ENCODE data around the gene CYGB. TPM values are rescaled to one million over a fixed set of nuclear protein-coding genes. Genes with fewer than 3 reads are reported as not detected.
"Not testable (repeated sequence)": the region's sequence is repeated elsewhere in the genome, so short reads cannot be mapped to it uniquely, and the experiment has no call there.

Gene CYGB
- total RNA-seq, 1 experiment from 2014 or later: not detected

- Histone ChIP-seq H3K36me3 (ENCODE audit: insufficient read depth, low read length) (no peaks in the 10 kb centered on the region), H3K79me2 (ENCODE audit: low read length) (no peaks in the 10 kb centered on the region), H3K4me1 (ENCODE audit: low read length) (peaks cover 26% of the 10 kb centered on the region), H3K4me3 (ENCODE audit: low read length) (peak overlapping the region; percentile 67), H3K9me2 (replicated peaks; ENCODE audit: insufficient read depth, low read length) (no peaks in the 10 kb centered on the region), H3K9ac (ENCODE audit: low read length) (peak overlapping the region; percentile 77), H3K27me3 (ENCODE audit: low read length) (no peaks in the 10 kb centered on the region), H2AFZ (ENCODE audit: low read length) (peak overlapping the region; percentile 93), H4K20me1 (ENCODE audit: insufficient read depth, low read depth, low read length) (no peaks in the 10 kb centered on the region), H3K4me2 (ENCODE audit: low read depth, low read length, poor library complexity, severe bottlenecking) (peak overlapping the region; percentile 78), H3K27ac (ENCODE audit: low read length) (peak overlapping the region; percentile 65), H3K9me3 (ENCODE audit: low read length) (no peaks in the 10 kb centered on the region)
- DNase-seq: peak; percentile 75
Measured at GRCh38 chr17:76528528-76529223, 8.8 kb downstream of the CYGB start.

DNA sequence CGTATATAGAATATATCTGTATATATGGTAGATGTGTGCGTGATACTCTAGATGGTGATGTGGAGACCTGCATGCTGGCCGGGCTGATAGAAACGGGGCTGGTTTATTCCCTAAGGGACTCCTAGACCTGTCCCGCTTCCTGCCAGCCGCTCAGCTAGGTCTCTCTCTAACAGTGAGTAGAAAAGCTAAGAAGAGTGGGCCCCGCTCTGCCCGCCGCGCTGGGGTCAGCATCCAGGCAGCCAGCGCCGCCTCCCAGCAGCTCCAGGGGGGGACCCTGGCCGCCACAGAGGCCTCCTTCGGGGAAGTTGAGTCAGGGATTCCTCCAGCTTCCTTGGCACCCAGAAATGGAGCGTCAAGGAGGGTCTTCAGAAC, 9.4 kb downstream of the CYGB start:
- peak; percentile 86 for DNase-seq
- Histone ChIP-seq H3K9me2 (replicated peaks; ENCODE audit: insufficient read depth, low read length) (no peaks in the 10 kb centered on the region), H3K36me3 (ENCODE audit: insufficient read depth, low read length) (no peaks in the 10 kb centered on the region), H4K20me1 (ENCODE audit: insufficient read depth, low read depth, low read length) (no peaks in the 10 kb centered on the region), H3K4me2 (ENCODE audit: low read depth, low read length, poor library complexity, severe bottlenecking) (peak overlapping the region; percentile 78), H3K9ac (ENCODE audit: low read length) (peak overlapping the region; percentile 77), H3K4me1 (ENCODE audit: low read length) (peaks cover 29% of the 10 kb centered on the region), H3K9me3 (ENCODE audit: low read length) (no peaks in the 10 kb centered on the region), H3K4me3 (ENCODE audit: low read length) (peak overlapping the region; percentile 67), H3K79me2 (ENCODE audit: low read length) (no peaks in the 10 kb centered on the region), H3K27ac (ENCODE audit: low read length) (peak overlapping the region; percentile 65), H2AFZ (ENCODE audit: low read length) (peak overlapping the region; percentile 93; the same call in 1 of the 2 replicates), H3K27me3 (ENCODE audit: low read length) (no peaks in the 10 kb centered on the region)

DNA sequence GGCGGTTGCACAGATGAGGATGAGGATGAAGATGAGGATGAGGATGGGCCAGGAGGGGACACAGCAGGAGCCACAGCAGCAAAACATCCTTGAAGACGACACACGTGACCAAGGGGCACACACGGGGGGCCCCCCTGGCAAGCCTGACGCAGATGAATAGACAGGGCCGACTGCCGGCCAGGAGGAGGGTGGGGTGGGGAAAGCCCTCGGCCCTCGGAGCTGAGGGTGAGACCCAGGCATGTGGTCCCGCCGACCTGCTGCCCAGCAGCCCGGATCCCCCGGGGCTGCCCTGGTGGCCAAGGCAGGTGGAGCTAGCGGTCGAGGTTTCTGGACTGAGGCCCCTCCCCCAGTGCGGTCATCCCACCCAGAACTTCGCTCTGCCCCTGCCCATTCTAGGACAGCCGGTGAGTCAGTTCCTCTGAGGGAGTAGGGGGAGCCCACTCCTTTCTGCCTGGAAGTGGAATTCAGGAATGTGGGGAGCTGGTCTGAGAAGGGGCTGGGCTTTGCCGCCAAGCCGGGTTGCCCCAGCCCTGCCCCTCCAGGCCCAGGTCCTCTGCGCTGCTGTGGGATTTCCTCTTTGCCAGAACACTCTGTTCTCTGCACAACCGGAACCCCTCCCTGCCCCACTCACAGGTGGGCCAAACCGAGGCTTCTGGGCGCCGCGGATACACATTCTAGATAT, 9.9 kb downstream of the CYGB start:
- peak overlapping the region; percentile 67 for H3K4me3 ChIP-seq (ENCODE audit: low read length)
- H2AFZ ChIP-seq (ENCODE audit: low read length): peak overlapping the region; percentile 97
- no peaks in the 10 kb centered on the region for H3K9me3 ChIP-seq (ENCODE audit: low read length)
- peak; percentile 50 for DNase-seq
- H3K27me3 ChIP-seq (ENCODE audit: low read length): no peaks in the 10 kb centered on the region
- no peaks in the 10 kb centered on the region for H4K20me1 ChIP-seq (ENCODE audit: insufficient read depth, low read depth, low read length)
- H3K4me2 ChIP-seq (ENCODE audit: low read depth, low read length, poor library complexity, severe bottlenecking): peak overlapping the region; percentile 78
- no peaks in the 10 kb centered on the region for H3K79me2 ChIP-seq (ENCODE audit: low read length)
- H3K36me3 ChIP-seq (ENCODE audit: insufficient read depth, low read length): no peaks in the 10 kb centered on the region
- H3K9ac ChIP-seq (ENCODE audit: low read length): peak overlapping the region; percentile 64
- peaks cover 29% of the 10 kb centered on the region for H3K4me1 ChIP-seq (ENCODE audit: low read length)
- H3K9me2 ChIP-seq (replicated peaks; ENCODE audit: insufficient read depth, low read length): no peaks in the 10 kb centered on the region
- H3K27ac ChIP-seq (ENCODE audit: low read length): no peak overlapping the region

GRCh38 chr17:76527016-76527415, 10.5 kb downstream of the CYGB start:
- H3K9ac ChIP-seq (ENCODE audit: low read length): peak overlapping the region; percentile 64; the same call in 1 of the 2 replicates
- not testable (repeated sequence) for H3K36me3 ChIP-seq (ENCODE audit: insufficient read depth, low read length); H4K20me1 ChIP-seq (ENCODE audit: insufficient read depth, low read depth, low read length); H3K79me2 ChIP-seq (ENCODE audit: low read length); H2AFZ ChIP-seq (ENCODE audit: low read length); H3K27ac ChIP-seq (ENCODE audit: low read length); H3K4me3 ChIP-seq (ENCODE audit: low read length); H3K9me3 ChIP-seq (ENCODE audit: low read length); H3K27me3 ChIP-seq (ENCODE audit: low read length); DNase-seq; H3K9me2 ChIP-seq (replicated peaks; ENCODE audit: insufficient read depth, low read length)
- peaks cover 29% of the 10 kb centered on the region for H3K4me1 ChIP-seq (ENCODE audit: low read length)
- peak overlapping the region; percentile 78 for H3K4me2 ChIP-seq (ENCODE audit: low read depth, low read length, poor library complexity, severe bottlenecking)

GRCh38 chr17:76525513-76525833, 12.0 kb downstream of the CYGB start:
- H3K27ac ChIP-seq (ENCODE audit: low read length); H3K9me3 ChIP-seq (ENCODE audit: low read length); H3K4me3 ChIP-seq (ENCODE audit: low read length); H3K9ac ChIP-seq (ENCODE audit: low read length); H4K20me1 ChIP-seq (ENCODE audit: insufficient read depth, low read depth, low read length); H2AFZ ChIP-seq (ENCODE audit: low read length); H3K36me3 ChIP-seq (ENCODE audit: insufficient read depth, low read length); H3K9me2 ChIP-seq (replicated peaks; ENCODE audit: insufficient read depth, low read length); H3K79me2 ChIP-seq (ENCODE audit: low read length); H3K27me3 ChIP-seq (ENCODE audit: low read length); DNase-seq; H3K4me2 ChIP-seq (ENCODE audit: low read depth, low read length, poor library complexity, severe bottlenecking): not testable (repeated sequence)
- peaks cover 29% of the 10 kb centered on the region for H3K4me1 ChIP-seq (ENCODE audit: low read length)

DNA sequence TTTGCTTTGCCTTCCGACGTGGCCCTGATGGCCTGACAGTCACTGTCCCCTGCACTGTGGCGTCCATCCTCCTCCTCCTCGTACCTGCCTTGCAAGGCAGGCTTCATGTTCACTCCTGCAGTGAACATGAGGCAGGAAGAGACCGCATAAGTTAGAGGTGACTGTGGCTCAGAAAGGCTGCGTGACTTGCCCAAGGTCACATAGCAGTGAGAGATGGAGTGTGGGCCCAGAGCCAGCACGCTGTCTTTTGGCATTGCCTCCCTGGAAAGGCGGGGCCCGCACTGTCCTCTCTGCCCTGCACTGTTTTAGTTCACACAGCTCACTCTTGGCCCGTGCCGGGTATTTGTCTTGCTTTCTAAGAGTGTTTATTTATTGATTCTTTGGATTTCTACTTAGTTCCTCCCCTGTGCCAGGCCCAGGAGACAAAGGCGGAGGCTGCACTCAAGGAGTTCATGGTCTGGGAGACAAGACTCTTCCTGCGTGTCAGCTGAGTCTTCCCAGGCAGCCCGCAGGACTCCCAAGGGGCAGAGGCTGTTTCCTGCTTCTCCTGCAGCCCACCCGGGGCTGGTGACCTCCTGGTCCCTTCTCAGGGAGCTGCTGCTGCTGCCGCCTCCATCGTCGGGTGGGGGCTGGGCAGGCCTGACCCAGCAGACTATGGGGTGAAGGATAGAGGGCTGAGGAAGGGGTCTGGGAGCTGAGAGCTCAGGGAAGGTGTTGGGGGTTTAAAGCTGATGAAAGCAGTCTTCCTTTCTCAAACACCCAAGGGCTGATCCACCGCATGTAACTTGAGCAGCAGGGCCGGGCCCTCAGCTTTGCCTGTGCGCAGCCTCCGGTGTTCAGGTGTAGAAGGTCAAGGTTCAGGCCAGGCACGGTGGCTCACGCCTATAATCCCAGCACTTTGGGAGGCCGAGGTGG, 12.7 kb downstream of the CYGB start:
- Histone ChIP-seq H3K79me2 (ENCODE audit: low read length) (no peaks in the 10 kb centered on the region), H3K4me1 (ENCODE audit: low read length) (peaks cover 29% of the 10 kb centered on the region), H3K9ac (ENCODE audit: low read length) (no peak overlapping the region), H4K20me1 (ENCODE audit: insufficient read depth, low read depth, low read length) (no peaks in the 10 kb centered on the region), H3K9me2 (replicated peaks; ENCODE audit: insufficient read depth, low read length) (no peaks in the 10 kb centered on the region), H2AFZ (ENCODE audit: low read length) (no peak overlapping the region), H3K4me2 (ENCODE audit: low read depth, low read length, poor library complexity, severe bottlenecking) (no peak overlapping the region), H3K36me3 (ENCODE audit: insufficient read depth, low read length) (no peaks in the 10 kb centered on the region), H3K27ac (ENCODE audit: low read length) (no peak overlapping the region), H3K9me3 (ENCODE audit: low read length) (no peaks in the 10 kb centered on the region), H3K4me3 (ENCODE audit: low read length) (no peak overlapping the region), H3K27me3 (ENCODE audit: low read length) (no peaks in the 10 kb centered on the region)
- DNase-seq: no peak

GRCh38 chr17:76523084-76524037, 14.1 kb downstream of the CYGB start:
- Histone ChIP-seq H3K9ac (ENCODE audit: low read length) (0 out of 2 replicates have a peak overlapping the region, but pooled peaks have one; percentile 15), H3K79me2 (ENCODE audit: low read length) (no peaks in the 10 kb centered on the region), H3K36me3 (ENCODE audit: insufficient read depth, low read length) (no peaks in the 10 kb centered on the region), H3K4me1 (ENCODE audit: low read length) (peaks cover 14% of the 10 kb centered on the region), H4K20me1 (ENCODE audit: insufficient read depth, low read depth, low read length) (no peaks in the 10 kb centered on the region), H3K9me2 (replicated peaks; ENCODE audit: insufficient read depth, low read length) (no peaks in the 10 kb centered on the region), H3K27ac (ENCODE audit: low read length) (no peak overlapping the region), H3K27me3 (ENCODE audit: low read length) (no peaks in the 10 kb centered on the region), H2AFZ (ENCODE audit: low read length) (no peak overlapping the region), H3K4me2 (ENCODE audit: low read depth, low read length, poor library complexity, severe bottlenecking) (no peak overlapping the region), H3K4me3 (ENCODE audit: low read length) (no peak overlapping the region), H3K9me3 (ENCODE audit: low read length) (no peaks in the 10 kb centered on the region)
- peak; percentile 89 for DNase-seq

Measured in Karpas-422 (cell line).